Transverse colon (tissue), 4 donors: ENCODE data around the gene TRIM36. TPM values are rescaled to one million over a fixed set of nuclear protein-coding genes. Genes with fewer than 3 reads are reported as not detected.

Source experiments
- DNase-seq: peaks from one replicate; pipeline ENCODE4 v3.0.0-alpha.2; 2019
- H3K27ac ChIP-seq, 4 donors: fragments of 200-600 bp; sonication (generic); 2 replicates each; pipeline ENCODE4 v1.5.1; 2016 to 2018; ENCODE audit warnings: inconsistent platforms in 4 of 4
- H3K27me3 ChIP-seq: fragments of 200-600 bp; sonication (generic); 2 replicates; pipeline ENCODE4 v1.5.1; 2017; ENCODE audit warnings: inconsistent platforms
- H3K36me3 ChIP-seq, 4 donors: fragments of 200-600 bp; sonication (generic); 2 replicates each; pipeline ENCODE4 v1.5.1; 2017 to 2019; ENCODE audit warnings: inconsistent platforms in 4 of 4
- H3K4me1 ChIP-seq, 4 donors: fragments of 200-600 bp; sonication (generic); 2 replicates each; pipeline ENCODE4 v1.5.1; 2017 to 2020; ENCODE audit warnings: inconsistent platforms in 4 of 4
- H3K4me3 ChIP-seq, 4 donors: fragments of 200-600 bp; sonication (generic); 1 replicate in 1 of 4; 2 replicates in 3 of 4; pipeline versions ENCODE4 v1.5.1 to v1.6.1; 2017 to 2019; ENCODE audit warnings: inconsistent platforms in 4 of 4
- H3K9me3 ChIP-seq, 2 donors: fragments of 200-600 bp; sonication (generic); 2 replicates each; pipeline ENCODE4 v1.5.1; 2017 to 2019; ENCODE audit warnings: inconsistent platforms in 2 of 2
- EP300 ChIP-seq: sonication (generic); formaldehyde crosslinking; IDR thresholded peaks from one replicate; pipeline ENCODE4 v1.6.1; 2017; ENCODE audit warnings: antibody characterized with exemption, low read depth
- POLR2A ChIP-seq: fragments of 450-650 bp; IDR thresholded peaks from one replicate; pipeline ENCODE4 v1.6.1; 2016; ENCODE audit warnings: antibody characterized with exemption, mild to moderate bottlenecking, moderate library complexity
- POLR2AphosphoS5 ChIP-seq, 3 donors: sonication (generic); formaldehyde crosslinking; IDR thresholded peaks; one replicate each; pipeline ENCODE4 v1.6.1; 2016; ENCODE audit warnings: antibody characterized with exemption in 3 of 3
- WGBS, 2 donors: methylation state at CpG; one replicate each; pipeline ENCODE4 v1.1.5; 2018; ENCODE audit warnings: low coverage in 1 of 2; 5-methylcytosine and 5-hydroxymethylcytosine counted together
- in situ Hi-C, 4 donors: fragments of 200-750 bp; cut with MboI; loops; one replicate each; pipeline versions ENCODE4 v1.15.0 to v1.15.1; 2017; ENCODE audit warnings: low sequenced_read_pairs in 3 of 4, low pct_ligation_motif_present in 1 of 4, low pct_unique_long_range_greater_than_20kb in 1 of 4
- intact Hi-C: fragments of 100-400 bp; cut with DNase I; formaldehyde crosslinking; loops from one replicate; pipeline ENCODE4 v1.15.1; 2023; ENCODE audit warnings: low total_unique reads
- total RNA-seq, 4 donors: library from RNA; depleted of rRNA; stranded (reverse); fragments of >200 nt; gene quantifications; one replicate each; pipeline ENCODE4 v1.1.0, GENCODE V29; 2016
- TF ChIP-seq, protein P1 (sequence below), 5 experiments: fragments of 200-600 bp in 3 of 5; fragments of 450-650 bp in 2 of 5; sonication (generic) in 3 of 5; IDR thresholded peaks; 1 replicate in 2 of 5; 2 replicates in 3 of 5; pipeline ENCODE4 v1.5.1; 2016 to 2017; ENCODE audit warnings: antibody characterized with exemption in 5 of 5, inconsistent platforms in 3 of 5, mild to moderate bottlenecking in 2 of 5, moderate library complexity in 1 of 5

TRIM36 gene
- total RNA-seq, 4 donors from 2014 or later = 30.8 to 69.1 (median 38.2) TPM

DNA sequence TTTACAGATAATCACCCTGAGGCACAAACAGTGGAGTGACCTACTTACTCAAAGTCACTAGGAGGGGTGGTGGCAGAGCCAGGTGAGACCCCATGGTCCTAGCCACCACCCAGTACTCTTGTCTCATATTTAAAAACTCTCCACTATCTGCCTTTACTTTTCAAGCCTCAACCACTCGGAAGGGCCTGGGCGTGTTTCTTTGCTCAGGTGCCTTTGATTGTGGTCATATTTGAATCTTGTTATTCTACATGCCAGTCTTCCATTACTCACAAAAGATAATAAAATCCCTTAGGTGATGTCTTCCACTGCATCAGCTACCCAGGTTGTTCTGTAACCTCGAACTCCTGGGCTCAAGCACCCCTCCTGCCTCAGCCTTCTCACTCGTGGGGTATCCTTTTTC is 20.7 kb upstream of the TRIM36 start:
- peak in 1 of 3 donors; percentile 7 for TF ChIP-seq POLR2AphosphoS5 (IDR thresholded peaks at IDR 0.05)
- TF ChIP-seq EP300 = no peak
- in situ Hi-C loops = no loop called here
- Histone ChIP-seq H3K4me1 (peaks cover 5 to 54% (median 37%) of the 10 kb centered on the region in 4 donors), H3K27ac (peak overlapping the region; percentile 70 to 81 (median 78)), H3K36me3 (no peaks in the 10 kb centered on the region), H3K4me3 (no peak overlapping the region), H3K27me3 (peaks cover under 1% of the 10 kb centered on the region), H3K9me3 (no peaks in the 10 kb centered on the region)
- intact Hi-C loops = no loop called here
- peak; percentile 41 for DNase-seq
- 35 to 55% methylated on average over 2 to 4 of the region's 4 CpGs for WGBS, 2 donors

DNA sequence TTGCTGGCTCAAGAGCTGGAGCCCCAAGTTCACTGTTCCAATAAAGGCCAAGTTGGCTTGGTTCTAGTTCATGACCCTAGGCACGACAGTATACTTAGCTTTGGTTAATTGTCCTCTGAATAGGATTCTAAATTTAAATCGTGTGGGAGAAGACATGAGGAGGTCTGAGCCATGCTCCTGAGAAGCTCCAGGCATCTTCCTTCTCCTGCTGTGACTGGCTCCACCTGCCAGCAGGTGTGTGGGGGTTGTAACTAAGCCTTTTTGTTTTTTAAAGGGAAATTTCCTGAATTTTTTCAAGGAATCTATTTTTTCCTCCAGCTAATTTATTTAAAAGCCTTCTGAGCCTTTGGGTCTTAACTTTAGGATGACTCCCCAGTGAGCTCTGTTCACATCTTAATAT is 20.2 kb upstream of the TRIM36 start:
- 25 to 35% methylated on average over 1 to 2 of the region's 2 CpGs for WGBS, 2 donors
- Histone ChIP-seq H3K9me3 (no peaks in the 10 kb centered on the region), H3K36me3 (no peaks in the 10 kb centered on the region), H3K27me3 (peaks cover 5% of the 10 kb centered on the region), H3K4me1 (peaks cover 5 to 54% (median 35%) of the 10 kb centered on the region in 4 donors), H3K27ac (peak overlapping the region; percentile 70 to 81 (median 78)), H3K4me3 (no peak overlapping the region)
- intact Hi-C loops (no loop called here), in situ Hi-C loops (no loop called here)
- DNase-seq = no peak
- TF ChIP-seq POLR2AphosphoS5 (IDR thresholded peaks at IDR 0.05) (no peak), EP300 (no peak), POLR2A (no peak)
- TF ChIP-seq, protein P1, sequence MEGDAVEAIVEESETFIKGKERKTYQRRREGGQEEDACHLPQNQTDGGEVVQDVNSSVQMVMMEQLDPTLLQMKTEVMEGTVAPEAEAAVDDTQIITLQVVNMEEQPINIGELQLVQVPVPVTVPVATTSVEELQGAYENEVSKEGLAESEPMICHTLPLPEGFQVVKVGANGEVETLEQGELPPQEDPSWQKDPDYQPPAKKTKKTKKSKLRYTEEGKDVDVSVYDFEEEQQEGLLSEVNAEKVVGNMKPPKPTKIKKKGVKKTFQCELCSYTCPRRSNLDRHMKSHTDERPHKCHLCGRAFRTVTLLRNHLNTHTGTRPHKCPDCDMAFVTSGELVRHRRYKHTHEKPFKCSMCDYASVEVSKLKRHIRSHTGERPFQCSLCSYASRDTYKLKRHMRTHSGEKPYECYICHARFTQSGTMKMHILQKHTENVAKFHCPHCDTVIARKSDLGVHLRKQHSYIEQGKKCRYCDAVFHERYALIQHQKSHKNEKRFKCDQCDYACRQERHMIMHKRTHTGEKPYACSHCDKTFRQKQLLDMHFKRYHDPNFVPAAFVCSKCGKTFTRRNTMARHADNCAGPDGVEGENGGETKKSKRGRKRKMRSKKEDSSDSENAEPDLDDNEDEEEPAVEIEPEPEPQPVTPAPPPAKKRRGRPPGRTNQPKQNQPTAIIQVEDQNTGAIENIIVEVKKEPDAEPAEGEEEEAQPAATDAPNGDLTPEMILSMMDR (IDR thresholded peaks at IDR 0.05) = no peak

DNA sequence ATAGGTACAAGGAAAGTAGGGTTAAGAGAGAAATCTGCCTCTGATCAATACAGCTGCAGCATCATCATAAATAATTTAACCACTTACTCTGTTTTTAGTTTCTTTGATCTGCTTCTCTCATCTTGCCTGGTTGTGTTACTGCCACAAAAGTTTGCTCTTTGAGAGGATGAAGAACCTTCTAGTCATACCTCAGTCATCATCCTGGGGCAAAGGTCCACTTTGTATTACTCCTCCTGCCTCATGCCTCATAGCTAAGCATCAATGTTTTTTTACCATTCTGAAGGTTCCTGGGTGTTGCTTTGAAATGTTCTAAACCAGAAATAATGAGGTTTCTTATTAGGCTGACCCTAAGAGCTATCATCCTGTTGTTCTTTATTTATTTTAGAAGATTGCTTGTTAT is 17.1 kb upstream of the TRIM36 start:
- TF ChIP-seq POLR2AphosphoS5 (IDR thresholded peaks at IDR 0.05) (no peak), EP300 (no peak), POLR2A (no peak)
- TF ChIP-seq, protein P1 (IDR thresholded peaks at IDR 0.05) = no peak
- intact Hi-C loops (no loop called here), in situ Hi-C loops (no loop called here)

DNA sequence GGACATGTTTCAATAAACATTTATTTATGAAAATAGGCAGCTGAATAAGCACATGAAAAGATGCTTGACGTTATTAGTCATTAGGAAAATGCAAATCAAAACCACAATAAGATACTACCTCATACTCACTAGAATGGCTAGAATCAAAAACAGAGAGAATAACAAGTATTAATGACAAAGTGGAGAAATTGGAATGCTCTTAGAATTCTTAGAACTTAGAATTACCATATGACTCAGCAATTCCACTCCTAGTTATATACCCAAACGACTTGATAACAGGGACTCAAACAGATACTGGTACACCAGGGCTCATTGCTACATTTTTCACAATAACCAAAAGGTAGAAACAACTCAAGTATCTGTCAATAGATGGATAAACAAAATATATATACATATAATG is 15.1 kb upstream of the TRIM36 start:
- TF ChIP-seq POLR2A (no peak), POLR2AphosphoS5 (IDR thresholded peaks at IDR 0.05) (no peak), EP300 (no peak)
- TF ChIP-seq, protein P1 (IDR thresholded peaks at IDR 0.05) = no peak
- intact Hi-C loops = no loop called here
- Histone ChIP-seq H3K4me3 (no peak overlapping the region), H3K36me3 (no peaks in the 10 kb centered on the region), H3K27ac (no peak overlapping the region), H3K9me3 (no peaks in the 10 kb centered on the region), H3K27me3 (peaks cover 56% of the 10 kb centered on the region), H3K4me1 (peaks cover 7 to 20% (median 12%) of the 10 kb centered on the region in 4 donors)
- in situ Hi-C loops = no loop called here
- 63 to 67% methylated on average over 2 of the region's 2 CpGs for WGBS, 2 donors
- no peak for DNase-seq

More for the DNA sequence above, 17.1 kb upstream of the TRIM36 start:
- Histone ChIP-seq H3K27ac (no peak overlapping the region), H3K36me3 (no peaks in the 10 kb centered on the region), H3K4me1 (peaks cover 0 to 29% (median 14%) of the 10 kb centered on the region in 4 donors), H3K4me3 (no peak overlapping the region), H3K27me3 (peaks cover 36% of the 10 kb centered on the region), H3K9me3 (no peaks in the 10 kb centered on the region)
- DNase-seq = no peak

DNA sequence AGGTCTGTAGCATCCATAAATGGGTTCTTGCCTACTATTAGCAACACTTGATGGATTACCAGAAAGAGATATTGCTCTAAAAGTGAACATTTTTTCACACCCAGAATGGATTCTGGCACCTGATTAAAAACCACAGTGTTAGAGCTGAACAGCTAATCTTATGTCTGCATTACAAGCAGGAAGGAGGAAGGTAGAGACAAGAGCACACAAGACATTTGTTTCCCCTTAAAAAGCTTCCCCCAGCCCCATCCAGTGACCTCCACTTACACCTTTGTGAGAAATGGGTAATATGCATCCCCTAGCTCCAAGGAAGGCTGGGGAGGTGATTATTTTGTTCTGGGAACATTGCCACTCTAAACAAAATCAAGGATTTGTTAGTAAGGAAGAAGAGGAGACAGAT is 12.0 kb upstream of the TRIM36 start:
- Histone ChIP-seq H3K4me1 (peaks cover 9 to 22% (median 17%) of the 10 kb centered on the region in 4 donors), H3K36me3 (no peaks in the 10 kb centered on the region), H3K4me3 (no peak overlapping the region), H3K27me3 (peaks cover 74% of the 10 kb centered on the region), H3K9me3 (no peaks in the 10 kb centered on the region), H3K27ac (no peak overlapping the region)
- TF ChIP-seq POLR2AphosphoS5 (IDR thresholded peaks at IDR 0.05) (no peak), POLR2A (no peak), EP300 (no peak)
- TF ChIP-seq, protein P1 (IDR thresholded peaks at IDR 0.05) = no peak
- intact Hi-C loops (no loop called here), in situ Hi-C loops (no loop called here)
- no peak for DNase-seq
